Large intestine (tissue), 12 donors: Measurements from ENCODE around the gene GIMAP8. TPM values are rescaled to one million over a fixed set of nuclear protein-coding genes. Genes with fewer than 3 reads are reported as not detected.

Experiments
- DNase-seq, 2 donors: peaks; one replicate each; pipeline versions ENCODE4 v3.0.0 to v3.0.0-alpha.2; 2013
- H3K27ac ChIP-seq: one replicate; pipeline ENCODE4 v1.5.1; 2013; ENCODE audit warnings: low read length
- H3K27me3 ChIP-seq: 2 replicates; pipeline ENCODE4 v1.6.1; 2013; ENCODE audit warnings: low read length; ENCODE audit not compliant: control insufficient read depth, insufficient read depth
- H3K36me3 ChIP-seq: 2 replicates; pipeline ENCODE4 v1.6.1; 2013; ENCODE audit warnings: low read length; ENCODE audit not compliant: control insufficient read depth, insufficient read depth
- H3K4me1 ChIP-seq: one replicate; pipeline ENCODE4 v1.6.1; 2013; ENCODE audit warnings: low read length; ENCODE audit not compliant: control insufficient read depth, insufficient read depth
- H3K4me3 ChIP-seq: one replicate; pipeline ENCODE4 v1.5.1; 2013; ENCODE audit warnings: low read length
- H3K9me3 ChIP-seq: one replicate; pipeline ENCODE4 v1.6.1; 2013; ENCODE audit warnings: mild to moderate bottlenecking, low read depth, low read length, moderate library complexity; ENCODE audit not compliant: control insufficient read depth
- WGBS: methylation state at CpG from one replicate; pipeline ENCODE4 v1.1.5; 2013; ENCODE audit warnings: low lambda C conversion rate; ENCODE audit not compliant: insufficient coverage; 5-methylcytosine and 5-hydroxymethylcytosine counted together
- long read RNA-seq, 11 donors: transcript quantifications; one replicate each; lab custom pipeline, GENCODE V29; 2026
- polyA plus RNA-seq: library from polyadenylated mRNA; unstranded; fragments of 120-200 nt; gene quantifications from one replicate; pipeline ENCODE4 v1.2.1, GENCODE V29; 2013

GIMAP8 gene
- polyA plus RNA-seq = 6.3 TPM
- long read RNA-seq, donor 1 = 0 reads
- long read RNA-seq, donor 2, full-length matches to known transcripts = 1 of 1 reads
- long read RNA-seq, donor 2, partial matches to known transcripts = 0 of 1 reads
- long read RNA-seq, donor 2, other reads (novel, unspliced or antisense) = 0 of 1 reads
- long read RNA-seq, donor 3, full-length matches to known transcripts = 2 of 23 reads
- long read RNA-seq, donor 3, partial matches to known transcripts = 21 of 23 reads
- long read RNA-seq, donor 3, other reads (novel, unspliced or antisense) = 0 of 23 reads
- long read RNA-seq, donor 4 = 0 reads
- long read RNA-seq, donor 5, full-length matches to known transcripts = 2 of 2 reads
- long read RNA-seq, donor 5, partial matches to known transcripts = 0 of 2 reads
- long read RNA-seq, donor 5, other reads (novel, unspliced or antisense) = 0 of 2 reads
- long read RNA-seq, donor 6, full-length matches to known transcripts = 1 of 7 reads
- long read RNA-seq, donor 6, partial matches to known transcripts = 6 of 7 reads
- long read RNA-seq, donor 6, other reads (novel, unspliced or antisense) = 0 of 7 reads
- long read RNA-seq, donor 7 = 0 reads
- long read RNA-seq, donor 8, full-length matches to known transcripts = 1 of 1 reads
- long read RNA-seq, donor 8, partial matches to known transcripts = 0 of 1 reads
- long read RNA-seq, donor 8, other reads (novel, unspliced or antisense) = 0 of 1 reads
- long read RNA-seq, donor 9, full-length matches to known transcripts = 2 of 2 reads
- long read RNA-seq, donor 9, partial matches to known transcripts = 0 of 2 reads
- long read RNA-seq, donor 9, other reads (novel, unspliced or antisense) = 0 of 2 reads
- long read RNA-seq, donor 10, full-length matches to known transcripts = 1 of 1 reads
- long read RNA-seq, donor 10, partial matches to known transcripts = 0 of 1 reads
- long read RNA-seq, donor 10, other reads (novel, unspliced or antisense) = 0 of 1 reads
- long read RNA-seq, donor 11, full-length matches to known transcripts = 1 of 1 reads
- long read RNA-seq, donor 11, partial matches to known transcripts = 0 of 1 reads
- long read RNA-seq, donor 11, other reads (novel, unspliced or antisense) = 0 of 1 reads

- DNase-seq = peak in 1 of 2 donors; percentile 13
- WGBS = no CpG with 5 or more reads among the region's 22 CpGs
Measured at GRCh38 chr7:150450491-150451001, at the start of gene GIMAP8. TSS of gene GIMAP8 (plus strand) at chr7:150450630. CDS start at chr7:150466699, 16,069 bp downstream.

GRCh38 chr7:150400788-150401423 is 49.5 kb upstream of the GIMAP8 start:
- DNase-seq = peak in 1 of 2 donors; percentile 53
- Histone ChIP-seq H3K27ac (peak overlapping the region; percentile 32), H3K36me3 (peaks cover 21% of the 10 kb centered on the region), H3K9me3 (peaks cover 5% of the 10 kb centered on the region), H3K27me3 (no peaks in the 10 kb centered on the region), H3K4me1 (peaks cover 42% of the 10 kb centered on the region), H3K4me3 (no peak overlapping the region)
- 63% methylated on average over 2 of the region's 15 CpGs for WGBS

More at GRCh38 chr7:150450491-150451001, at the start of gene GIMAP8:
- H3K36me3 ChIP-seq = no peaks in the 10 kb centered on the region
- peak within 1 kb of the TSS; percentile 32 for H3K4me3 ChIP-seq
- H3K27ac ChIP-seq = no peak within 1 kb of the TSS
- H3K4me1 ChIP-seq = no peaks in the 10 kb centered on the region
- no peaks in the 10 kb centered on the region for H3K9me3 ChIP-seq
- H3K27me3 ChIP-seq = peaks cover 2% of the 10 kb centered on the region

GRCh38 chr7:150401424-150401790 is 49.0 kb upstream of the GIMAP8 start:
- no peak overlapping the region for H3K4me3 ChIP-seq
- 100% methylated on average over 1 of the region's 1 CpG for WGBS
- peaks cover 47% of the 10 kb centered on the region for H3K4me1 ChIP-seq
- no peak for DNase-seq
- H3K27ac ChIP-seq = no peak overlapping the region
- peaks cover 5% of the 10 kb centered on the region for H3K9me3 ChIP-seq
- peaks cover 19% of the 10 kb centered on the region for H3K36me3 ChIP-seq
- no peaks in the 10 kb centered on the region for H3K27me3 ChIP-seq

DNA sequence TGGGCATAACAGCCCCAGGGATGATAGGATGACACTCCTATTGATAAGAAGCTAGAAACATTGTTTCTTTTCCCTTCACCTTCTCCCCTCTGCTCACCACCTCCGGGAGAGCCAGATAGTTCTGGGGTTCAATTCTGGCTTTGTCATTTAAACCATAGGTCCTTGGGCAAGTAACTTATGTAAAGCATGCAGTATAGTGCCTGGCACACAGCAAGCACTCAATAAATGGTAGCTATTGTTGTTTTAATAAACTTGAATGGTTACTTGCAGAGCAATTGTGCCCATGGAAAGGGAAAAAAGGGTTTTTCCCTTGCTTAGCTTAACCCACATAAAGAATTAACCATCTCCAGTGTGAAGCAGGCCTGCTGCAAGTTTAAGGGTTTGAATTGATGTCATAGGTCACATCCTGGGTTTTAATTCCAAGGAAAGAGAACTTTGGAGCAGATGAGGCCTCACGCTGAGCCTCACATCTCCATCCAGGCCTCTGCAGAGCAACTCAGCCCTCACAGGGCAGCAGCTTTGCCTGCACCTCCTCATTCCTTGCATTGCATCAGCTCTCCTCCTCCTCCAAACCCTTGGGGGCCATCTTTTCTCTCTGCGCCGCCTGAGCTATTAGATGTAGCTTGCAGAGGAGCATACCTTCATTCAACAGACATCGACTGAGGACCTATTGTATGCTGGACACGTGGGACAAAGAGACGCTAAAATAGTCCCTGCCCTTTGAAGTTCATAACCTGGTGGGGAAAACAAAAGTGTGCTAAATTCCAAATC is 48.4 kb upstream of the GIMAP8 start:
- H3K9me3 ChIP-seq = no peaks in the 10 kb centered on the region
- DNase-seq = no peak
- WGBS = no CpG with 5 or more reads among the region's 7 CpGs
- H3K4me3 ChIP-seq = no peak overlapping the region
- H3K36me3 ChIP-seq = peaks cover 15% of the 10 kb centered on the region
- H3K4me1 ChIP-seq = peaks cover 54% of the 10 kb centered on the region
- H3K27ac ChIP-seq = no peak overlapping the region
- no peaks in the 10 kb centered on the region for H3K27me3 ChIP-seq

GRCh38 chr7:150402671-150403321 is 47.6 kb upstream of the GIMAP8 start:
- no CpG with 5 or more reads among the region's 13 CpGs for WGBS
- Histone ChIP-seq H3K27ac (no peak overlapping the region), H3K36me3 (peaks cover 14% of the 10 kb centered on the region), H3K27me3 (no peaks in the 10 kb centered on the region), H3K4me1 (peaks cover 57% of the 10 kb centered on the region), H3K4me3 (no peak overlapping the region), H3K9me3 (peaks cover 4% of the 10 kb centered on the region)
- peak in 1 of 2 donors; percentile 71 for DNase-seq

DNA sequence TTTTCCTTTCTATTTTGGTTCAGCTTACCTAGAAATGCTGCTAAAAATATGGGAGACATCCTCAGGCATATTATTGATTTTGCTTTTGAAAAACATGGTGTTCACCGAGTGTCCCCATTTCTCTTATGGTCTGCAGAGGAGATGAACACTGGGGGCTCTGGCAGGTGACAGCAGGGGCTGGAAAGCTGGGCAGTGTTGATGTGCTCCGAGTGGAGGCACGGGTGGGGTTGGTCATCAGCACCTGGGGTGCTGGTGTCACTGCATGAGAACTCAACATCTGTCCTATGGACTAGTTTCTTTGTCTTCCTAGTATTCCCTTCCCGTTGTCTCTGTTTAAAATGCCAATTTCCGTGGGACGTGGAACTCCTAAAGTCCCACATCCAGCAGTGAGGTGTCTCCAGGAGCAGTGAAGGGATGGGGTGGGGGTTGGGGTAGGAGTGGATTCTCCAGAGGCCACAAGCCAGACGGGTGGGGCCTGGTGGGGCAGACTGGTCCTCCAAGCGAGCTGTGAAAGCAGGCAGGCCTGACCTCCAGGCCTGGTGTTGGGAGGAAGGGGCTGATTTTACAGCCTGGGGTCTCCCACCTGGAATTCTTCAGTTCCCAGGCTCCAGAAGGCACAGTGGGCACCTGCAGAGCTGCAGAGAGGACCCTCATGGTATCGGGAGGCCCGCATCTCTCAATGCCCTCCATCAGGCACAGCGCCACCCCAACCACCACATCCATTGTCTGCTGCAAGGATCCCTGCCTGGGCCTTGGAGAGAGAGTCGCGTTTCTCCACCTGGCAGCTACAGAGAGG is 46.9 kb upstream of the GIMAP8 start:
- Histone ChIP-seq H3K27me3 (no peaks in the 10 kb centered on the region), H3K36me3 (peaks cover 6% of the 10 kb centered on the region), H3K4me3 (no peak overlapping the region), H3K27ac (no peak overlapping the region), H3K4me1 (peaks cover 57% of the 10 kb centered on the region), H3K9me3 (peaks cover 4% of the 10 kb centered on the region)
- no CpG with 5 or more reads among the region's 13 CpGs for WGBS
- DNase-seq = peak in 1 of 2 donors; percentile 18

- peaks cover 4% of the 10 kb centered on the region for H3K9me3 ChIP-seq
- no peak for DNase-seq
- H3K4me1 ChIP-seq = peaks cover 57% of the 10 kb centered on the region
- peaks cover 2% of the 10 kb centered on the region for H3K36me3 ChIP-seq
- peak overlapping the region; percentile 81 for H3K27ac ChIP-seq
- WGBS = 13% methylated on average over 5 of the region's 16 CpGs
- H3K27me3 ChIP-seq = no peaks in the 10 kb centered on the region
- H3K4me3 ChIP-seq = peak overlapping the region; percentile 72
Measured at GRCh38 chr7:150404172-150404804, 46.1 kb upstream of the GIMAP8 start.

DNA sequence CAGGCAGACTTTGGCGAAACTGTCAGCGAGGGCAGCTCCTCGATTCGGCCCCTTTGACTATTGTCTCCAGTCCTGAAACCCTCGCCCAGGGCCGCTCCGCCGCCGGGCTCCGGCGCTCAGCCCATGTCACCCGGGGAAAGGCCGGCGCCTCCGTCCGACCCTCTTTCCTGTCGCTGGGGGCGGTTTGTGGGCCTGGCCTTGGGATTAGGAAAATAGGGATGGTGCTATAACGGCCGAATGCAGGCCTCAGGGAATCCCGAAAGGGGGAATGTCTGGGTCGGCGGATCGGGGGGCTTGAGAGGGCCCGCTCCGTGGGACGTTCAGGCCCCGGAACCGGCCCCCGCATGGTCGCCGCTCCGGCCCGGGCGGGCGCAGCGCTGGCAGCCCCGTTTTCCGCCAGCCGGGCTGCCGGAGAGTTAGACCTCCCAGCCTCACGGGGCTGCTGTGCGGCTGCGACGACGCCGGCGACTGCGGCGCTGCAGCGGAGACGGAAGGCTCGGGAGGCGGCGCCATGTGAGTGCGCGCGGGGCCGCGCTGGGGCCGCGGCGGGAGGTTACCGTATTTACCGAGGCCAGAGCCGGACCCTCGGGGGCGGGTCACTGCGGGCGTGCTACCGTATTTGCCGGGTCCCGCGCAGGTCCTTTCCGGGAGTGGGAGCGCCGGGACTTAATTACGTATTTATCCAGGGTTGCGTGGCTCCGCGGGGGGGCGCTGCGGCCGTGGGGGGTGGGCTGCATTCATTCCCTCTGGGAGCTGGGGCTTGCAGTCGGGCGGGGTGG is 45.4 kb upstream of the GIMAP8 start:
- Histone ChIP-seq H3K4me3 (peak overlapping the region; percentile 72), H3K9me3 (peaks cover 4% of the 10 kb centered on the region), H3K27me3 (no peaks in the 10 kb centered on the region), H3K4me1 (peaks cover 56% of the 10 kb centered on the region), H3K27ac (peak overlapping the region; percentile 81), H3K36me3 (peaks cover 6% of the 10 kb centered on the region)
- peak; percentile 87 to 93 for DNase-seq
- no CpG with 5 or more reads among the region's 86 CpGs for WGBS
